ENCODE data around the gene PSENEN.

Gene PSENEN

DNA sequence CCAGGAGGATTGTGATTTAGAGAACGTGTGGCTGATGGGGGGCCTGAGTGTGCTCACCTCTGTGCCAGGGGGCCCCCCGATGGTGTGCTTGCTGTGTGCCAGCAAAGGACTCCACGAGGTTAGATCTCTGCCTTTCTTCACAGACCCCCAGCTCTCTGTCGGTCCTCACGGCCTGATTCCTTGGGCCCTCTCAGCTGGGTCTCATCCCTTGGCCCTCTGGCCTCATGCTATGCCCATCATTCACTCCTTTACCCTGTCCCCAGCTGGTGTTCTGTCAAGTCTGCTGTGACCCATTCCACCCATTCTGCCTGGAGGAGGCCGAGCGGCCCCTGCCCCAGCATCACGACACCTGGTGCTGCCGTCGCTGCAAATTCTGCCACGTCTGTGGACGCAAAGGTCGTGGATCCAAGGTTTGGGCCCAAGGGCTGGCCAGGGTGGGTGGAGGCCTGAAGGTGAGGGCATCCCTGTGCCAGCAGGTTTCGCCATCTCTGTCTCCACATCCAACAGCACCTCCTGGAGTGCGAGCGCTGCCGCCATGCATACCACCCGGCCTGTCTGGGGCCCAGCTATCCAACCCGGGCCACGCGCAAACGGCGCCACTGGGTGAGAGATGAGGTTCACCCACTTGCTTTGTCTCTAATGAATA lies 20.1 kb upstream of the PSENEN start:
- TF ChIP-seq, protein P1, sequence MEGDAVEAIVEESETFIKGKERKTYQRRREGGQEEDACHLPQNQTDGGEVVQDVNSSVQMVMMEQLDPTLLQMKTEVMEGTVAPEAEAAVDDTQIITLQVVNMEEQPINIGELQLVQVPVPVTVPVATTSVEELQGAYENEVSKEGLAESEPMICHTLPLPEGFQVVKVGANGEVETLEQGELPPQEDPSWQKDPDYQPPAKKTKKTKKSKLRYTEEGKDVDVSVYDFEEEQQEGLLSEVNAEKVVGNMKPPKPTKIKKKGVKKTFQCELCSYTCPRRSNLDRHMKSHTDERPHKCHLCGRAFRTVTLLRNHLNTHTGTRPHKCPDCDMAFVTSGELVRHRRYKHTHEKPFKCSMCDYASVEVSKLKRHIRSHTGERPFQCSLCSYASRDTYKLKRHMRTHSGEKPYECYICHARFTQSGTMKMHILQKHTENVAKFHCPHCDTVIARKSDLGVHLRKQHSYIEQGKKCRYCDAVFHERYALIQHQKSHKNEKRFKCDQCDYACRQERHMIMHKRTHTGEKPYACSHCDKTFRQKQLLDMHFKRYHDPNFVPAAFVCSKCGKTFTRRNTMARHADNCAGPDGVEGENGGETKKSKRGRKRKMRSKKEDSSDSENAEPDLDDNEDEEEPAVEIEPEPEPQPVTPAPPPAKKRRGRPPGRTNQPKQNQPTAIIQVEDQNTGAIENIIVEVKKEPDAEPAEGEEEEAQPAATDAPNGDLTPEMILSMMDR (conservative IDR thresholded peaks at IDR 0.05; ENCODE audit: low read length) = no peak
- DNase-seq (ENCODE audit: low read depth) = no peak
- no peak overlapping the region for H3K4me3 ChIP-seq (ENCODE audit: low read length)

DNA sequence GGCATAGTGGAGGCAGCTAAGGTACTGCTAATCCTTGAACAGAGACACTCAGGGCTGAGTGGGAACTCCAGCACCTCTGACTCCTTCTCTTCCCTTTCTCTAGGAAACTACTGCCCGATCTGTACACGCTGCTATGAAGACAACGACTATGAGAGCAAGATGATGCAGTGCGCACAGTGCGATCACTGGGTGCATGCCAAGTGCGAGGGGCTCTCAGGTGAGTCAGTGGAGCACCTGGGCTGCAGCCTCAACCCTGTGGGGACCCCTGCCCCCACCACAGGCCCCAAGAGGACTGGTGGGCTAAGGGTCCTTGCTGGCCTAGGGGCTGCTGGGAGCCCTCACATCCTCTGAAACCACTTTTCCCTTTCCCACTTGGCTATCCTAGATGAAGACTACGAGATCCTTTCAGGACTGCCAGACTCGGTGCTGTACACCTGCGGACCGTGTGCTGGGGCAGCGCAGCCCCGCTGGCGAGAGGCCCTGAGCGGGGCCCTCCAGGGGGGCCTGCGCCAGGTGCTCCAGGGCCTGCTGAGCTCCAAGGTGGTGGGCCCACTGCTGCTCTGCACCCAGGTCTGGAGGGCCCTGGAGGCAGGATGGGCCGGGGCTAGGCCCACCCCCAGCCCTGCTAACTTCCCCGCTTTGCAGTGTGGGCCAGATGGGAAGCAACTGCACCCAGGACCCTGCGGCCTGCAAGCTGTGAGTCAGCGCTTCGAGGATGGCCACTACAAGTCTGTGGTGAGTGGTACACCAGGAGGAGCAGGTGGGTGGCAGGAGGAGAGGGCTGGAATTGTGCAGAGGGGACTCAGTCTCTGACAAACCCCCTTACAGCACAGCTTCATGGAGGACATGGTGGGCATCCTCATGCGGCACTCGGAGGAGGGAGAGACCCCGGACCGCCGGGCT lies 18.1 kb upstream of the PSENEN start:
- TF ChIP-seq, protein P1 (conservative IDR thresholded peaks at IDR 0.05; ENCODE audit: low read length) = no peak
- no peak for DNase-seq (ENCODE audit: low read depth)
- no peak overlapping the region for H3K4me3 ChIP-seq (ENCODE audit: low read length)

DNA sequence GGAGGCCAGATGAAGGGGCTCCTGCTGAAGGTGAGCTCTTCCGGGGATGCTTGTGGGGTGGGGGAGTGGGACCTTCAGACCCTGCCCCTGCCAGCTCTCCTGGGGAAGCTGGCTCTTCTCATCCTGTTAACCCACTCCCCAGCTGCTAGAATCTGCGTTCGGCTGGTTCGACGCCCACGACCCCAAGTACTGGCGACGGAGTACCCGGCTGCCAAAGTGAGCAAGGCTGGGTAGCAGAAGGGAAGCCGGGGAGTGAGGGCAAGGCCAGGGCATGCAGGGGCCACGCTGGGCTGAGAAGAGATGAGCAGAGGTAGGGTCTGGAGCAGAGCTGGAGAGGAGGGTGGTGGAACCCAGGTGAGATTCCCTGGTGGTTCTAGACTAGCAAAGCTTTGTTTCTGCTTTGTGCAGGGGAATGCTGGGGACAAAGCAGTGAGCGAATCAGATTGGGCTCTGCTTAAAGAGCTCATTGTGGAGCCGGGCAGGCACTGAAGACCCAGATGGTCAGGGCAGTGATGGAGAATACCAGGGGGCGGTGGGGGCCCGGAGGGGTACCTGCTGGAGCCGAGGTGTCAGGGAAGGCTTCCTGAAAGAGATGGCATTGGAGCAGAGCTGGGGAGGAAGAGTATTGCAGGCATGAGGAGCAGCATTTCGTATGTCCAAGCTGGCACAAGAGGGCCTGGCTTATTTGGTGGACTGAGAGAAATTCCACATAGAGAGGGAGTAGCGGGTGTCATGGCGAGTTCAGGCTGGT lies 17.3 kb upstream of the PSENEN start:
- DNase-seq (ENCODE audit: low read depth) = no peak
- TF ChIP-seq, protein P1 (conservative IDR thresholded peaks at IDR 0.05; ENCODE audit: low read length) = no peak
- H3K4me3 ChIP-seq (ENCODE audit: low read length) = no peak overlapping the region

DNA sequence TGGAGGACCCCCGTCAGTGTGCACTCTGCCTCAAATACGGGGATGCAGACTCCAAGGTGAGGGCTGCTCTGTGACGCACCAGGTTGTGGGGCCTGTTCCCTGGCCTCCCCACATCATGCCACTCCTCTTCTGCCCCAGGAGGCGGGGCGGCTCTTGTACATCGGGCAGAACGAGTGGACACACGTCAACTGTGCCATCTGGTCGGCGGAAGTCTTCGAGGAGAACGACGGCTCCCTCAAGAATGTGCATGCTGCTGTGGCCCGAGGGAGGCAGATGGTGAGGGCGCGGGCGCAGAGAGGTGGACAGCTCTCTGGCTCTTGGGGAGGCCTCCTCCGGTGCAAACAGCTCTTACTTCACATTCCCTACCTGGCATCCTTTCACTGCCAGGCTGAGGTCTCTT lies 16.4 kb upstream of the PSENEN start:
- no peak for DNase-seq (ENCODE audit: low read depth)
- no peak overlapping the region for H3K4me3 ChIP-seq (ENCODE audit: low read length)
- TF ChIP-seq, protein P1 (conservative IDR thresholded peaks at IDR 0.05; ENCODE audit: low read length) = no peak

DNA sequence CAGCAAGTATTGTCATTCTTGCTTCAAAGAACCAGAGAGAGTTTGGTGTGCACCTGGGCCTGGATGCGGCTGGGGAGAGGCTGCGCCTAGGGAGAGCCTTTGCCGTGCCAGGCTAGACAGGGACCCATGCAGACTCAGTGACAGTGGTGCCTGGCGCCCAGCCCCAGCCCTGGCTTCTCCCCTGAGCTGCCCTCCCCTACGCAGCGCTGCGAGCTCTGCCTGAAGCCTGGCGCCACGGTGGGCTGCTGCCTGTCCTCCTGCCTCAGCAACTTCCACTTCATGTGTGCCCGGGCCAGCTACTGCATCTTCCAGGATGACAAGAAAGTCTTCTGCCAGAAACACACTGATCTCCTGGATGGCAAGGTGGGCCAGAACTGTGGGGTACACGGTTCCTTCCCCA lies 15.7 kb upstream of the PSENEN start:
- no peak for DNase-seq (ENCODE audit: low read depth)
- TF ChIP-seq, protein P1 (conservative IDR thresholded peaks at IDR 0.05; ENCODE audit: low read length) = no peak
- no peak overlapping the region for H3K4me3 ChIP-seq (ENCODE audit: low read length)

DNA sequence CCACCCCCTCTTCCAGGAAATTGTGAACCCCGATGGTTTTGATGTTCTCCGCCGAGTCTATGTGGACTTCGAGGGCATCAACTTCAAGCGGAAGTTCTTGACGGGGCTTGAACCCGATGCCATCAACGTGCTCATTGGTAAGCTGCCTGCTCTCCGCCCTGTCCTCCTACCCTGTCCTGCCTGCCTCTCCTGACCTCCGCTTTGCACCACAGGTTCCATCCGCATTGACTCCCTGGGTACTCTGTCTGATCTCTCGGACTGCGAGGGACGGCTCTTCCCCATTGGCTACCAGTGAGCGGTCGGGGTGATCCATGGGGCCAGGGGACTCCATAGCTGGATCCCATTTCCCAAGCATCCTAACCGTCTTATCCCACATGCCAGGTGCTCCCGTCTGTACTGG lies 15.1 kb upstream of the PSENEN start:
- TF ChIP-seq, protein P1 (conservative IDR thresholded peaks at IDR 0.05; ENCODE audit: low read length) = no peak
- DNase-seq (ENCODE audit: low read depth) = no peak
- no peak overlapping the region for H3K4me3 ChIP-seq (ENCODE audit: low read length)

Measured in AG10803 (cell line).